NK-92 (cell line): ENCODE data around the gene SFMBT1.
"Not testable (repeated sequence)": the region's sequence is repeated elsewhere in the genome, so short reads cannot be mapped to it uniquely, and the experiment has no call there.

Experiments
- DNase-seq: peaks from one replicate; lab custom pipeline; 2025; ENCODE audit not compliant: unreplicated experiment; lab: John Stamatoyannopoulos, UW

Gene SFMBT1

DNA sequence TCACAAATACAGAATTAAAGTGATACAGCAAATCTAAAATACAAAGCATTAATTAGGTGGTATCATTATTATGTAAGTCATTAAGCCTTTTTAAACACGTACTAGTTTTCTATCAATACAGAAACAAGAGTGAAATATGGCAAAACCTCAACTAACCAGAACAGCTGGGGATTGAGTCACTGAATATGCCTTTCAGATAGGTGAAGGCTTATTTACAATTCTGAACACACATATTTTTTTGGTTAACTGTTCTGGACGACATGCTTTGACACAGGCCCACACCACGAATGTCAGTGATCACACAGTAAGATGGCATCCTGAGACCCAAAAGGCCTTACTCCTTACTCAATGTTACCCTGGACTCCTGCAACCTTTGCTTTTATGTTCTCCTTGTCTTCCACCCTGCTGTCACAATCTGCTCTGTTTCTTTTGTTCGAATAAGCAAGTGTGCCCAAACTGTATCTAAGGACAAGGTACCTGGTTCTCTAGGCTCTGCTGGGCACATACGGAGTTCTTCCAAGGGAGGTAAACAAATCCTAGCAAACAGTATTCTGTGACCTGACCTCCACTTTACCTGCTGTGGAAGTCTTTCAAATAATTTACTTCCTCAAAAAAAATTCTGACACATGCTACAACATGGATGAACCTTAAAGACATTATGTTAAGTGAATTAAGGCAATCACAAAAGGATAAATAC lies 7.0 kb downstream of the SFMBT1 start:
- DNase-seq: no peak

DNA sequence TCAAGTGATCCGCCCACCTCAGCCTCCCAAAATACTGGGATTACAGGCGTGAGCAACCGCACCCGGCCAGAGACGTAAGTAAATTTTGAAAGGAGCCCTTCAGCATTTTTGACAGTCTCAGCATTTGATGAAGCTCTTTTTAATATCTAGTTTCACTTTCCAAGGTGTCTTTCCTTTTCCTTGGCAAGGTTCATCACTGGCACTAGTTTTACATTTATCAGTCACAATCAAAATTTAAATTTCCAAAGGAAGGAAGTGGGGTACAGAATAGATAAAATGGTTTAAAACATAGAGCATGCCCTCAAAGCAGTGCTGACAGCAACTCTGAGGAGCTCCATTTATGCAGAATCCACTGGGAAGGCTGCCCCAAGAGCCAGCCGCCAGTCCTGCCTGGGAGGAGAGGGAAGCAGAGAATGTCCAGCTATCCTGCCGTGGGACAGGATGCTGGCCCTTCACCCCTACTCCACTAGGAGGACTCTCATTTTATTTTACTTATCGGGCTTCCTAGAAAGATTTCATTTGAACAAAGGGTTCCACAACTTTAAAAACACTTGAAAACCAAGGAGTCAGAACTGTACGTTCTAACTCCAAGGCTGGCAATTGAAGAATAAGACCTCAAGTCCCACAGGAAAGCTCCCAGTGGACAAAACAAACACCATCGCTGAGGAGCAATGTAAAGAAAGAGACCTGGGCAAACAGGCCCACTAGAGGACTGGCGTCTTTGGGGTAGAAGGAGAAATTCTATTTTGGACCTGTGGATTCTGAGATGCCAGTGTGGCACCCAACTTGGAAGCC lies 9.9 kb downstream of the SFMBT1 start:
- DNase-seq: no peak

DNA sequence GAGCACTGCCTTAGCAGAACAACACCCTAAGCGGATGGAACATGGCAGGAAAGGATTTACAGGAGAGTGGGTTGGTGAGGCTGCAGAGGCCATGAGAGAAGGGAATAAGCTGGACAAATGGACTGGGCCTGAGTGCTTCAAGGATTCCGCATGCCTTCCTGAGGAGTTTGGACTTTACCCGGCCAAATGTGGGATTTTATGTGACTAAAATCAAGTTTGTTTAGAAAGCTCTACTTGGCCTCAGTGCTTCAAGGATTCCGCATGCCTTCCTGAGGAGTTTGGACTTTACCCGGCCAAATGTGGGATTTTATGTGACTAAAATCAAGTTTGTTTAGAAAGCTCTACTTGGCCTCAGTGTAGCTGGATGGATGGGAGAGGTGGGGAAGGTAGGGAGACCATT lies 10.9 kb downstream of the SFMBT1 start:
- not testable (repeated sequence) for DNase-seq

DNA sequence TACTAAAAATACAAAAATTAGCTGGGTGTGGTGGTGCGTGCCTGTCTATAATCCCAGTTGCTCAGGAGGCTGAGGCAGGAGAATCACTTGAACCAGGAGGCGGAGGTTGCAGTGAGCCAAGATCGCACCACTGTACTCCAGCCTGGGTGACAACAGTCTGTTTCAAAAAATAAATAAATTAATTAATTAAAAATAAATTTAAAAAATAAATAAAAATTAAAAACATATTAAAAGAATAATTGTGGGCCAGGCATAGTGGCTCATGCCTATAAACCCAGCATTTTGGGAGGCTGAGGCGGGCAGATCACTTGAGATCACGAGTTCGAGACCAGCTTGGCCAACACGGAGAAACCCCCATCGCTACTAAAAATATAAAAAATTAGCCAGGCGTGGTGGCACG lies 11.5 kb downstream of the SFMBT1 start:
- not testable (repeated sequence) for DNase-seq

- no peak for DNase-seq
Measured at GRCh38 chr3:53032609-53033008, 13.3 kb downstream of the SFMBT1 start.

DNA sequence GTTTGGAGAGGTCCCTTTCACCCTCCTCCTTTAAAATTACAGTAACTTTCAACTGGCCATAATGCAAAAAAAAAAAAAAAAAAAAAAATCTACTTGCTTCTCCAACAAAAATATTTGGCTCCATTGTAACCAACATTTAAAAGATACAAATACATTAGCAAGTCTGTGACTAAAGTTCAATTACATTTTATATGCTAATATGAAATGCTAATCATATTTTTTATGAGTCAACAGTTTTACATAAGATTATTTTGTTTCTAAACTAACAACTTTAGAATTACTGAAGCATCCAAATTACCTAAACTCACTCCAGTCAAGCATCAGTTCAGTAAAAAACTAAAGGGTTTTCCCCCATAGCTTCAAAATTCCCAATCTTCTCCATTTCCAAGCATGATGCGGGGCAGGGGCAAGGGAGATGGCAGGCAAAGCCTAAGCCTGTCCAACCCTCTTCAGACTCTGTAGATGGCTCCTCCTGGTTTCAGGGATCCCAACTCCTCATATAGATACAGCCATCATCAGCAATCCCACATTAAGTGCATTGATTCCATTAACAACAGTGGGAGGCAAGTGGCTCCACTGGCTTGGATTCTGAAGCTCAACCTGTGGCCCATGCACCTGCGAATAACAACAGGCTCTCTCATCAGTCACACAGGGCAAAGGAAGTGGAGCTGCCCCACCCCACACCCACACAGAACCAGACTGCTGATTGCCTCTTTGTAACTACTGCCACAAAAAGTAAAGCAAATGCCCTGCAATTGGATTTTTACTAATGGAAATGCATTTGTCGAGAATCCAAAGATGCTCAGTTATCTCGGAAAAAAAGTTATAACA lies 15.0 kb downstream of the SFMBT1 start:
- DNase-seq: no peak

DNA sequence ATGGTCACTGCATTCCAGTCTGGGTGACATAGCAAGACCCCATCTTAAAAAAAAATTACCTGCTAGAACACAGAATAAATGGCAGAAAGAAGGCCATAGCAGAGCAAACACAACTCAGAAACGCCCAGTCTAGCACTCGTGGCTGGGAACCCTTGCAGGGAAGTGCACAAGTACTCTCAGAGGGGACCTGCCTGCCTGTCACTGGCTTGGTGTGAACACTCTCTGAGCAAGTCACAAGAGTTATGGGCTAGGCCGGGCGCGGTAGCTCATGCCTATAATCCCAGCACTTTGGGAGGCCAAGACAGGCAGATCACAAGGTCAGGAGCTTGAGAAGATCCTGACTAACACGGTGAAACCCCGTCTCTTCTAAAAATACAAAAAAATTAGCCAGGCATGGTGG lies 17.2 kb downstream of the SFMBT1 start:
- no peak for DNase-seq

GRCh38 chr3:53027254-53027844 lies 18.5 kb downstream of the SFMBT1 start:
- no peak for DNase-seq

- no peak for DNase-seq
Measured at GRCh38 chr3:53026382-53027162, 19.3 kb downstream of the SFMBT1 start.

DNA sequence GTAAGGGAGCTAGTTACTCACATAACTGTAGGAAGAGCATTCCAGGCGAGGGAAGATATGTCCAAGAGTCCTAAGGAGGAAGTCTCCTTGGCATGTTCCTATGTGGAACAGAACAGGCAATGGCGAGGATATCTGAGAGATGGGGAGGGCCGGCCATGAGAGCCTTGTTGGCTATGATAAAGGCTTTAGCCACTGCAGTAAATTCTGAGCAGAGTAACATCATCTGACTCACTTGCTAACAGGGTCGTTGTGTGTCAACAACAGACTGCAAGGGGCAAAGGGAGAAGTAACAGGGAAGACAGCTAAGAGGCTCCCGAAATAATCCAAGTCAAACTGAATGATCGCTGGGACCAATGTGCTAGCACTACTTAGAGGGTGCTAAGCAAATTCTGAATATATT lies 21.6 kb downstream of the SFMBT1 start:
- no peak for DNase-seq

- no peak for DNase-seq
Measured at GRCh38 chr3:53023072-53023823, 22.6 kb downstream of the SFMBT1 start.

DNA sequence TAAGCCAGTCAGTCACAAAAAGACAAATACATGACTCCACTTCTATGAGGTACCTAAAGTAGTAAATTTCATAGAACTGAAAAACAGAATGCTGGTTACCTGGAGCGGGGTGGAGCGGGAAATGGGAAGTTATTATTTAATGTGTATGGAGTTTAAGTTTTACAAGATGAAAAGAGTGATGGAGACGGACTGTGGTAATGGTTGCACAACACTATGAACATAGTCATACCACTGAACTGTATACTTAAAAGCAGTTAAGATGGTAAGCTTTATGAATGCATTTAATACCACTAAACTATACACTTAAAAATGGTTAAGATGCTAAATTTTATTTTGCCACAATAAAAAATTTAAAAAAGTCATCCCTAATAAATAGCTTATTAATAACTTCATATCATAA lies 23.2 kb downstream of the SFMBT1 start:
- DNase-seq: no peak

- no peak for DNase-seq
Measured at GRCh38 chr3:53016236-53016635, 29.6 kb downstream of the SFMBT1 start.

DNA sequence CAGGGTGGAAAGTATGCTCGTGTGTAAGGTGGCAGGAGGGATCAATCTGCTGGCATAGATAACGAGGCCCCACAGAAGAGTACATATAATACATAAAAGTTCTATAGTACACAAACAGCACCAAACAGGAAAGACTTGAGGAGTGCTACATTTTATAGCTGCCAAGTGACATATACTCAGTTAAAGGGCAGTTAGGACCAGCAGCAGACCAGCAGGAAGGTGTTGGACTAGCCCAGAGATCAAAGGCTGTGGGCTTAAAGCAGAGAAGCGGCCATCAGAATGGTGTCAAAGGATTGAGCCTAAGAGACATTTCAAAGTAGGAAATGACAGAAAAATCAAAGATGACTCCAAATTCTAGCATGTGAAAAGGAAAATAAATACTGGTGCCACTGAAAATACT lies 34.5 kb downstream of the SFMBT1 start:
- DNase-seq: no peak

- DNase-seq: no peak
Measured at GRCh38 chr3:53009826-53010539, 35.9 kb downstream of the SFMBT1 start.

DNA sequence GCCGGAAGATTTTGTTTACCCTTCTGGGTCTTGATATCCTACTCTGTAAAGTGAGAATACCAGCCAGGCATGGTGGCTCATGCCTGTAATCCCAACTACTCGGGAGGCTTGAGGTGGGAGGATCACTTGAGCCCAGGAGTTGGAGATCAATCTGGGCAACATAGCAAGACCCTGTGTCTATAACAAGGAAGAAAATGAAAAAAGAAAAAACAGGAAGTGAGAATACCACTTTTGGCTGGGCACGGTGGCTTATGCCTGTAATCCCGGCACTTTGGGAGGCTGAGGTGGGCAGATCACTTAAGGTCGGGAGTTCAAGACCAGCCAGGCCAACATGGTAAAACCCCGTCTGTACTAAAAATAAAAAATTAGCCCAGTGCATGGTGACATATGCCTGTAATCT lies 36.9 kb downstream of the SFMBT1 start:
- no peak for DNase-seq

GRCh38 chr3:53005854-53006513 lies 39.9 kb downstream of the SFMBT1 start:
- no peak for DNase-seq

DNA sequence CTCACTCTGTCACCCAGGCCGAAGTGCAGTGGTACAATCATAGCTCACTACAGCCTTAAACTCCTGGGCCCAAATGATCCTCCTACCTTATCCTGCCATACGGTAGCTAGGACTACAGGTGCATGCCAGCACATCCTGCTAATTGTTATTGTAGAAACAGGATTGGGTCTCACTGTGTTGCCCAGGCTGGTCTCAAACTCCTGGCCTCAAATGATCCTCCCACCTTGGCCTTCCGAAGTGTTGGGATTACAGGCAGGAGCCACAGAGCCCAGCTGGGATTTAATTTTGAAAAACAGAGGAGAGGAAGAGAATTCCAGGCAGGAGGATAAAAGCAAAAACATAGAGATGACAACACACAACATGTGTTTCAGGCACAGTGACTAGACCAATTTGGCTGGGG lies 40.5 kb downstream of the SFMBT1 start:
- no peak for DNase-seq

DNA sequence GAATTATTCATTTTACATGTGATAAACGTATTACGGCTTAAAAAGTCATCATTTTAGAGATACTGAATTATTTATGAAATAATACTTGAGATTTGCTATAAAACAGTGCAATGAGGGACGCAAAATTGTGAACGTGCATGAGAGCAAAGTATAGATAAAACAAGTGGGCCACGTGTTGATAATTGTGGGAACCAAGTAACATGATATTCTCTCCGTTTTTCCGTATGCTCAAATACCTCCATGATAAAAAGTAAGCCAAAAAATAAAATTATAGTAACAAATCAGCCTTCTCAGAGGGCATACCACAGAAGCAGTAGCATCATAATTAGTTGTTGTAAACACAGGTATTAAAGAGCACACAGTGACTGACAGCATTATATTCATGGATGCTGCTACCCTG lies 42.6 kb downstream of the SFMBT1 start:
- no peak for DNase-seq
